GM10266 (cell line): ENCODE measurements around the gene C1QA.

Experiments used
- DNase-seq: peaks from one replicate; pipeline ENCODE4 v3.0.0; 2012; ENCODE audit errors: extremely low spot score
- CTCF ChIP-seq: IDR thresholded peaks from 2 replicates; pipeline ENCODE4 v1.5.1; 2012; ENCODE audit warnings: mild to moderate bottlenecking, low read depth; ENCODE audit not compliant: control insufficient read depth, insufficient read depth; ENCODE audit errors: missing control alignments

Gene C1QA

GRCh38 chr1:22638476-22639234 lies 2.2 kb downstream of the C1QA start:
- TF ChIP-seq CTCF = no peak
- DNase-seq = no peak

- DNase-seq = no peak
- TF ChIP-seq CTCF = no peak
These were observed 2.9 kb downstream of the C1QA start for GRCh38 chr1:22639286-22639685.

GRCh38 chr1:22641247-22641646 lies 4.8 kb downstream of the C1QA start:
- no peak for TF ChIP-seq CTCF
- no peak for DNase-seq

- TF ChIP-seq CTCF = peak; percentile 91
- peak; percentile 80 for DNase-seq
These were observed 5.6 kb downstream of the C1QA start for GRCh38 chr1:22641906-22642636.

GRCh38 chr1:22643381-22643780 lies 7.0 kb downstream of the C1QA start, which contains the start of gene C1QC:
C1QC (plus strand) TSS chr1:22643633; CDS start chr1:22644024, 391 bp downstream.
- no peak for DNase-seq
- no peak for TF ChIP-seq CTCF

GRCh38 chr1:22643928-22644327 lies 7.5 kb downstream of the C1QA start:
- no peak for TF ChIP-seq CTCF
- no peak for DNase-seq

GRCh38 chr1:22645931-22646330 lies 9.5 kb downstream of the C1QA start:
- no peak for DNase-seq
- no peak for TF ChIP-seq CTCF
